ENCODE data around the gene TTYH3. TPM values are rescaled to one million over a fixed set of nuclear protein-coding genes. Genes with fewer than 3 reads are reported as not detected.

Gene TTYH3
- total RNA-seq, 3 donors from 2014 or later (not counting 1 experiment from before 2014, with no cell fraction given) = 38.3 to 47.1 (median 42.4) TPM

DNA sequence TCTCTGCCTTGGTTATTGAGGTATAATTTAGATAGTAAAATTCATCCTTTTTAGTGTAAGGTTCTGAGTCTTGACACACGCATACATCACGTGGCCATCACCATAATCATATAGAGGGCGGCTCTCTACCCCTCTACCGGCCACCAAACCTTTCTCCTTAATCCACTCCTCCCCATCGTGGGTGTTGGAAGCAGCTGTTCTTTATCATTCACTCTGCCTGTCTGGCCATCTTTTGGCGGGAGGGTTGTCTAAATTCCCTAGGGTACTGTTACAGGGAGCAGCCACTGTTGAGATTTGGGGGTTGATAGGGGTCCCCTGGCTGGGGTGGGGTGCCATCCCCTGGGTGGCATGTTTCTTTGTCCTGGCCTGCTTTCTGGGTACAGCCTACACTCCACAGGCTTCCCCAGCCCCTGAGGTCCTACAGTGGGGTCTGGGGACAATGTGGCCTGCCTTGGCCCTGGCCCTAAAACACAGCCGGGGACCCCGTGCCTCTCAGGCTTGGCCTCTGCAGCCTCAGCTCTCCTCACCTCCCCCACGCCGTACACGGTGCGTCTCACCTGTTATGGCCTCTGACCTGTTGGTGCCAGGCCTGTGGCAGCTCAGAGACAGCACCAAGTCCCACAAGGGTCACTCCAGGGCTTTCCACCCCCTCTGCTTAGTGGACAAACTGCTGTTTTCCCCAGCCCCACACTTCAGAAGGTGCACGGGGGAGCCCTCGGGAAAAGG lies 73.7 kb downstream of the TTYH3 start:
- Histone ChIP-seq H3K4me3 (ENCODE audit: low read length) (no peak overlapping the region), H3K36me3 (ENCODE audit: control insufficient read depth, insufficient read depth, low read length) (no peaks in the 10 kb centered on the region), H3K27me3 (ENCODE audit: control insufficient read depth, insufficient read depth, low read length) (peaks cover 19% of the 10 kb centered on the region), H3K27ac (ENCODE audit: low read length) (no peak overlapping the region), H3K4me1 (ENCODE audit: control insufficient read depth, insufficient read depth, low read length) (peaks cover 22% of the 10 kb centered on the region), H3K9me3 (ENCODE audit: control insufficient read depth, insufficient read depth, low read length) (no peaks in the 10 kb centered on the region)
- no peak overlapping the region for H3K4me3 Mint-ChIP-seq
- no peaks in the 10 kb centered on the region for H3K9me3 Mint-ChIP-seq
- peaks cover 42 to 55% of the 10 kb centered on the region in 2 donors for H3K27me3 Mint-ChIP-seq (ENCODE audit: low read depth in 2 of 2)
- peaks cover 14 to 21% of the 10 kb centered on the region in 2 donors for H3K4me1 Mint-ChIP-seq
- no peaks in the 10 kb centered on the region for H3K36me3 Mint-ChIP-seq
- DNase-seq (no peak), ATAC-seq (no peak)
- H3K27ac Mint-ChIP-seq = no peak overlapping the region
- 90% methylated on average over 14 of the region's 14 CpGs for WGBS (ENCODE audit: insufficient coverage)
- intact Hi-C loops (cut with micrococcal nuclease) = loop anchor here (5.0 kb wide), 1 partner anchor 33 kb away; no protein-coding TSS in a partner anchor
- no peak for TF ChIP-seq CTCF (IDR thresholded peaks at IDR 0.05)

- DNase-seq = no peak
- peaks cover 19% of the 10 kb centered on the region for H3K27me3 ChIP-seq (ENCODE audit: control insufficient read depth, insufficient read depth, low read length)
- Mint-ChIP-seq H3K4me1 (peaks cover 22 to 28% of the 10 kb centered on the region in 2 donors), H3K36me3 (no peaks in the 10 kb centered on the region), H3K27ac (no peak overlapping the region), H3K4me3 (no peak overlapping the region), H3K9me3 (no peaks in the 10 kb centered on the region), H3K27me3 (ENCODE audit: low read depth in 2 of 2) (peaks cover 46 to 63% of the 10 kb centered on the region in 2 donors)
- no peaks in the 10 kb centered on the region for H3K36me3 ChIP-seq (ENCODE audit: control insufficient read depth, insufficient read depth, low read length)
- H3K4me3 ChIP-seq (ENCODE audit: low read length) = no peak overlapping the region
- H3K4me1 ChIP-seq (ENCODE audit: control insufficient read depth, insufficient read depth, low read length) = peaks cover 30% of the 10 kb centered on the region
- no peak for TF ChIP-seq CTCF (IDR thresholded peaks at IDR 0.05)
- H3K27ac ChIP-seq (ENCODE audit: low read length) = no peak overlapping the region
- intact Hi-C loops (cut with micrococcal nuclease) = loop anchor here (5.0 kb wide), 1 partner anchor 34 kb away; no protein-coding TSS in a partner anchor
- 74% methylated on average over 6 of the region's 6 CpGs for WGBS (ENCODE audit: insufficient coverage)
- no peaks in the 10 kb centered on the region for H3K9me3 ChIP-seq (ENCODE audit: control insufficient read depth, insufficient read depth, low read length)
- no peak for ATAC-seq
Measured at GRCh38 chr7:2706685-2707126, 74.9 kb downstream of the TTYH3 start.

- H3K9me3 Mint-ChIP-seq = no peaks in the 10 kb centered on the region
- H3K4me1 Mint-ChIP-seq = peaks cover 20 to 22% of the 10 kb centered on the region in 2 donors
- Histone ChIP-seq H3K27me3 (ENCODE audit: control insufficient read depth, insufficient read depth, low read length) (peaks cover 24% of the 10 kb centered on the region), H3K4me3 (ENCODE audit: low read length) (no peak overlapping the region), H3K4me1 (ENCODE audit: control insufficient read depth, insufficient read depth, low read length) (peaks cover 33% of the 10 kb centered on the region), H3K27ac (ENCODE audit: low read length) (no peak overlapping the region), H3K36me3 (ENCODE audit: control insufficient read depth, insufficient read depth, low read length) (no peaks in the 10 kb centered on the region), H3K9me3 (ENCODE audit: control insufficient read depth, insufficient read depth, low read length) (no peaks in the 10 kb centered on the region)
- no peaks in the 10 kb centered on the region for H3K36me3 Mint-ChIP-seq
- H3K4me3 Mint-ChIP-seq = no peak overlapping the region
- H3K27ac Mint-ChIP-seq = no peak overlapping the region
- 98% methylated on average over 8 of the region's 8 CpGs for WGBS (ENCODE audit: insufficient coverage)
- TF ChIP-seq CTCF (IDR thresholded peaks at IDR 0.05) = no peak
- ATAC-seq = no peak
- DNase-seq = no peak
- H3K27me3 Mint-ChIP-seq (ENCODE audit: low read depth in 2 of 2) = peaks cover 44 to 63% of the 10 kb centered on the region in 2 donors
- intact Hi-C loops (cut with micrococcal nuclease) = loop anchor here (5.0 kb wide), 1 partner anchor 35 kb away; no protein-coding TSS in a partner anchor
Measured at GRCh38 chr7:2707481-2707880, 75.7 kb downstream of the TTYH3 start.
